H1 (cell line): ENCODE data around the gene MAP7D1.
"Not testable (repeated sequence)": the region's sequence is repeated elsewhere in the genome, so short reads cannot be mapped to it uniquely, and the experiment has no call there.

Experiments
- ATF3 ChIP-seq: IDR thresholded peaks from 2 replicates; pipeline ENCODE4 v1.6.1; 2011; ENCODE audit warnings: low read depth, mild to moderate bottlenecking, low read length; ENCODE audit not compliant: insufficient read depth
- CEBPB ChIP-seq: IDR thresholded peaks from 2 replicates; pipeline ENCODE4 v1.6.1; 2012; ENCODE audit warnings: low read depth, low read length
- EP300 ChIP-seq, 2 experiments: IDR thresholded peaks; 1 replicate in 1 of 2; 2 replicates in 1 of 2; pipeline ENCODE4 v1.6.1; 2011 to 2012; ENCODE audit warnings: low read depth in 2 of 2, low read length in 2 of 2, mild to moderate bottlenecking in 2 of 2, borderline replicate concordance in 1 of 2, inconsistent platforms in 1 of 2, moderate library complexity in 1 of 2
- HDAC2 ChIP-seq, 2 experiments: fragments of 300-600 bp in 1 of 2; sonication (generic) in 1 of 2; IDR thresholded peaks; 2 replicates each; pipeline ENCODE4 v1.6.1; 2011 to 2012; ENCODE audit warnings: low read depth in 2 of 2, low read length in 2 of 2, mild to moderate bottlenecking in 2 of 2, moderate library complexity in 2 of 2, borderline replicate concordance in 1 of 2, inconsistent platforms in 1 of 2
- JUN ChIP-seq: IDR thresholded peaks from 2 replicates; pipeline ENCODE4 v1.6.1; 2011; ENCODE audit warnings: low read depth, mild to moderate bottlenecking, improper control_type of control experiment, low read length
- MAX ChIP-seq: IDR thresholded peaks from 2 replicates; pipeline ENCODE4 v1.6.1; 2012; ENCODE audit warnings: inconsistent platforms
- NRF1 ChIP-seq: IDR thresholded peaks from 2 replicates; pipeline ENCODE4 v1.6.1; 2011; ENCODE audit warnings: mild to moderate bottlenecking, low read depth, low read length, improper control_type of control experiment
- POLR2A ChIP-seq, 2 experiments: IDR thresholded peaks; 1 replicate in 1 of 2; 2 replicates in 1 of 2; pipeline ENCODE4 v1.6.1; 2011; ENCODE audit warnings: low read depth in 2 of 2, low read length in 2 of 2, mild to moderate bottlenecking in 2 of 2; ENCODE audit errors: control extremely low read depth in 1 of 2
- POLR2AphosphoS5 ChIP-seq: IDR thresholded peaks from 2 replicates; pipeline ENCODE4 v1.6.1; 2011; ENCODE audit warnings: low read depth, low read length
- YY1 ChIP-seq: IDR thresholded peaks from 2 replicates; pipeline ENCODE4 v1.6.1; 2011; ENCODE audit warnings: low read depth, mild to moderate bottlenecking, low read length
- ZNF274 ChIP-seq: IDR thresholded peaks from 2 replicates; pipeline ENCODE4 v1.7.0; 2012; ENCODE audit warnings: low read length, borderline replicate concordance; ENCODE audit errors: extremely low read depth
- TF ChIP-seq, protein P1 (sequence below), 3 experiments: IDR thresholded peaks; 1 replicate in 2 of 3; 2 replicates in 1 of 3; pipeline versions ENCODE4 v1.5.1 to v1.6.1; 2011; ENCODE audit warnings: low read length in 3 of 3, mild to moderate bottlenecking in 3 of 3, inconsistent platforms in 2 of 3, low read depth in 1 of 3, moderate library complexity in 1 of 3; ENCODE audit not compliant: insufficient read depth in 1 of 3; ENCODE audit errors: control extremely low read depth in 1 of 3

DNA sequence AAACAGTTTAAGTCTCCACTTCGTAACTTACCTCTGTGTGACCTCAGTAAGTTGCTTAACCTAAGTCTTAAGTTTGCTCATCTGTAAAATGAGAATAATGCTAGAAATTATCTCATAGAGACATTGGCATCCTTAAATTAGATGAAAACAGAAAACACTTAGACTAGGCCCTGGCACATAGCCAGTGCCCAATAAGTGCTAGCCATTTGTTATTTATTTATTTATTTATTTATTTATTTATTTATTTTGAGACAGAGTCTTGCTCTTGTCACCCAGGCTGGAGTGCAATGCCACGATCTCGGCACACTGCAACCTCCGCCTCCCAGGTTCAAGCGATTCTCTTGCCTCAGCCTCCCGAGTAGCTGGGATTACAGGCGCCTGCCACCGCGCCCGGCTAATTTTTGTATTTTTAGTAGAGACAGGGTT lies 2.9 kb downstream of the MAP7D1 start:
- TF ChIP-seq NRF1; POLR2AphosphoS5; HDAC2 (IDR thresholded peaks at IDR 0.05; ENCODE audit: borderline replicate concordance in 1 of 2, low read depth in 2 of 2, low read length in 2 of 2); ZNF274; CEBPB; JUN; EP300 (IDR thresholded peaks at IDR 0.05; ENCODE audit: borderline replicate concordance in 1 of 2, low read depth in 2 of 2, low read length in 2 of 2); MAX; ATF3; YY1; POLR2A (IDR thresholded peaks at IDR 0.05; ENCODE audit: control extremely low read depth in 1 of 2, low read depth in 2 of 2, low read length in 2 of 2): not testable (repeated sequence)
- TF ChIP-seq, protein P1, sequence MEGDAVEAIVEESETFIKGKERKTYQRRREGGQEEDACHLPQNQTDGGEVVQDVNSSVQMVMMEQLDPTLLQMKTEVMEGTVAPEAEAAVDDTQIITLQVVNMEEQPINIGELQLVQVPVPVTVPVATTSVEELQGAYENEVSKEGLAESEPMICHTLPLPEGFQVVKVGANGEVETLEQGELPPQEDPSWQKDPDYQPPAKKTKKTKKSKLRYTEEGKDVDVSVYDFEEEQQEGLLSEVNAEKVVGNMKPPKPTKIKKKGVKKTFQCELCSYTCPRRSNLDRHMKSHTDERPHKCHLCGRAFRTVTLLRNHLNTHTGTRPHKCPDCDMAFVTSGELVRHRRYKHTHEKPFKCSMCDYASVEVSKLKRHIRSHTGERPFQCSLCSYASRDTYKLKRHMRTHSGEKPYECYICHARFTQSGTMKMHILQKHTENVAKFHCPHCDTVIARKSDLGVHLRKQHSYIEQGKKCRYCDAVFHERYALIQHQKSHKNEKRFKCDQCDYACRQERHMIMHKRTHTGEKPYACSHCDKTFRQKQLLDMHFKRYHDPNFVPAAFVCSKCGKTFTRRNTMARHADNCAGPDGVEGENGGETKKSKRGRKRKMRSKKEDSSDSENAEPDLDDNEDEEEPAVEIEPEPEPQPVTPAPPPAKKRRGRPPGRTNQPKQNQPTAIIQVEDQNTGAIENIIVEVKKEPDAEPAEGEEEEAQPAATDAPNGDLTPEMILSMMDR (IDR thresholded peaks at IDR 0.05; ENCODE audit: control extremely low read depth in 1 of 3, insufficient read depth in 1 of 3, low read depth in 1 of 3, low read length in 3 of 3) = not testable (repeated sequence)
